Heart left ventricle (tissue), 16 donors: ENCODE measurements around the gene BCKDHA. TPM values are rescaled to one million over a fixed set of nuclear protein-coding genes. Genes with fewer than 3 reads are reported as not detected.

Source experiments
- ATAC-seq, 4 donors: fragments of 200-7000 bp; cut with Tn5 transposase; one replicate each; pipeline ENCODE4 v1.9.1; 2020 to 2022; ENCODE audit warnings: moderate library complexity in 4 of 4, mild to moderate bottlenecking in 3 of 4, moderate number of reproducible peaks in 1 of 4
- DNase-seq, 5 donors: peaks; one replicate each; pipeline ENCODE4 v3.0.0-alpha.2; 2020
- H3K27ac ChIP-seq, 12 donors: fragments of 200-600 bp; sonication (generic) in 4 of 12; one replicate each; pipeline versions ENCODE4 v1.5.0 to v1.8.0; 2016 to 2022; ENCODE audit warnings: mild to moderate bottlenecking in 2 of 12
- H3K27me3 ChIP-seq, 9 donors: fragments of 200-600 bp; sonication (generic) in 2 of 9; one replicate each; pipeline versions ENCODE4 v1.5.1 to v1.8.0; 2016 to 2022; ENCODE audit warnings: mild to moderate bottlenecking in 3 of 9
- H3K36me3 ChIP-seq, 9 donors: fragments of 200-600 bp; sonication (generic) in 2 of 9; one replicate each; pipeline versions ENCODE4 v1.5.0 to v1.8.0; 2018 to 2022; ENCODE audit warnings: mild to moderate bottlenecking in 2 of 9
- H3K4me1 ChIP-seq, 12 donors: fragments of 200-600 bp; sonication (generic) in 4 of 12; one replicate each; pipeline versions ENCODE4 v1.5.0 to v1.8.0; 2016 to 2022; ENCODE audit warnings: mild to moderate bottlenecking in 3 of 12
- H3K4me3 ChIP-seq, 12 donors: fragments of 200-600 bp; sonication (generic) in 4 of 12; one replicate each; pipeline versions ENCODE4 v1.5.0 to v1.8.0; 2017 to 2022; ENCODE audit warnings: mild to moderate bottlenecking in 9 of 12, moderate library complexity in 4 of 12
- H3K9me3 ChIP-seq, 12 donors: fragments of 200-600 bp; sonication (generic) in 4 of 12; one replicate each; pipeline versions ENCODE4 v1.5.0 to v1.8.0; 2016 to 2022; ENCODE audit warnings: mild to moderate bottlenecking in 1 of 12
- POLR2A ChIP-seq, 2 donors: fragments of 450-650 bp; IDR thresholded peaks; one replicate each; pipeline ENCODE4 v1.6.1; 2017; ENCODE audit warnings: antibody characterized with exemption in 2 of 2, mild to moderate bottlenecking in 2 of 2, moderate library complexity in 2 of 2
- WGBS, 4 donors: extraction: QIAGEN DNeasy Blood & Tissue Kit in 2 of 4; methylation state at CpG; one replicate each; pipeline versions ENCODE4 v1.1.5 to v1.1.7; 2013 to 2018; 5-methylcytosine and 5-hydroxymethylcytosine counted together
- intact Hi-C, 10 donors: fragments of 100-400 bp; cut with DNase I; formaldehyde crosslinking; loops; one replicate each; pipeline versions ENCODE4 v1.11.1 to v1.14.2; 2022
- polyA plus RNA-seq, 2 donors: library from polyadenylated mRNA; stranded (reverse); fragments of 200-250 nt; gene quantifications; one replicate each; pipeline ENCODE4 v1.2.3, GENCODE V29; 2013
- total RNA-seq, 9 donors: library from RNA; depleted of rRNA in 2 of 9; stranded (reverse); fragments of >200 nt in 2 of 9; fragmentation: NEBNext Ultra II Directional in 3 of 9; extraction: Animal tissue kit (Norgen Biotek cat#: 25700) in 3 of 9; gene quantifications; one replicate each; pipeline versions ENCODE4 v1.1.0 to v1.2.4, GENCODE V29; 2016 to 2023
- TF ChIP-seq, protein P1 (sequence below), 12 donors: fragments of 200-600 bp; sonication (generic) in 4 of 12; IDR thresholded peaks; one replicate each; pipeline versions ENCODE4 v1.5.0 to v1.8.0; 2018 to 2022; ENCODE audit warnings: antibody characterized with exemption in 12 of 12, mild to moderate bottlenecking in 5 of 12
- donor health status: ischemic (EF 13 %, LVEDD 7.1; RV severe dilation, severe dysfunction).
- donor health status: healthy with polysubstance abuse.
- donor health status: DM: no; HTN: yes; CAD: no.
- donor health status: DM: no; HTN: no; CAD: no.
- donor health status: ischemic (EF 25% LVEDD 6.9; RV normal size, moderate dysfunction).
- donor health status: ischemic (EF 25% LVEDD 5.7; RV mildly dilated, moderate dysfunction).
- donor health status: healthy.
- donor health status: DM: yes; HTN: yes; CAD: no.
- donor health status: ischemic (EF 35%, LVEDD 5.7; RV mildly dilated, moderate dysfunction).
- donor health status: nonischemic (EF 11% LVEDD 7.7; RV severe dilation, severe dysfunction).
- donor health status: DM: yes; HTN: yes; CAD: no.
- donor health status: PGD.
- donor health status: ischemic (EF 29% LVEDD 5.4; RV normal size, mild dysfunction).
- donor health status: nonischemic (EF 23%, LVEDD 6.1; RV moderate dilation, normal function).

The BCKDHA gene
- total and polyA plus RNA-seq, 11 donors: 32.0 to 149 (median 39.2) TPM

DNA sequence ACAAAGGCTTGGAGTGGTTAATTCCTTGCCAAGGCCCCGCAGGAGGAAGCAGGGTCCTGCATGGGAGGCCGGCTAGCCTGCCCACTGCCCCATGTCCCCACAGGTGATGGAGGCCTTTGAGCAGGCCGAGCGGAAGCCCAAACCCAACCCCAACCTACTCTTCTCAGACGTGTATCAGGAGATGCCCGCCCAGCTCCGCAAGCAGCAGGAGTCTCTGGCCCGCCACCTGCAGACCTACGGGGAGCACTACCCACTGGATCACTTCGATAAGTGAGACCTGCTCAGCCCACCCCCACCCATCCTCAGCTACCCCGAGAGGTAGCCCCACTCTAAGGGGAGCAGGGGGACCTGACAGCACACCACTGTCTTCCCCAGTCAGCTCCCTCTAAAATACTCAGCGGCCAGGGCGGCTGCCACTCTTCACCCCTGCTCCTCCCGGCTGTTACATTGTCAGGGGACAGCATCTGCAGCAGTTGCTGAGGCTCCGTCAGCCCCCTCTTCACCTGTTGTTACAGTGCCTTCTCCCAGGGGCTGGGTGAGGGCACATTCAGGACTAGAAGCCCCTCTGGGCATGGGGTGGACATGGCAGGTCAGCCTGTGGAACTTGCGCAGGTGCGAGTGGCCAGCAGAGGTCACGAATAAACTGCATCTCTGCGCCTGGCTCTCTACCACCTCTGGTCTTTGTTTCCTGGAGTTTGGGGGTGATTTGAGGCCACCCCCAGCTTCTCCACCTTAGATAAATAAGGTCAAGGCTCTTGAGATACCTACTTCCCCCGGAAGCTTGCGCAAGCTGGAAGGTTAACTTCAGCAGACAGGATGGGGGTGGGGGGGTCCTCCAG is 26.9 kb downstream of the BCKDHA start:
- Histone ChIP-seq H3K27me3 (no peaks in the 10 kb centered on the region), H3K4me1 (peaks cover 7 to 84% (median 49%) of the 10 kb centered on the region in 12 donors), H3K4me3 (peak overlapping the region in 1 of 12 donors; percentile 20), H3K9me3 (no peaks in the 10 kb centered on the region), H3K36me3 (peaks cover 0 to 66% (median 45%) of the 10 kb centered on the region in 9 donors), H3K27ac (peak overlapping the region in 3 of 12 donors; percentile 10 to 29 (median 25))
- intact Hi-C loops: loop anchor here in 2 of 10 donors (5.0 to 10.0 kb wide), 2 partner anchors 102 to 110 kb away; partner anchors contain the start of gene CCDC97 (in 1 of the 2)
- ATAC-seq (no peak), DNase-seq (peak in 1 of 5 donors; percentile 46)
- TF ChIP-seq, protein P1, sequence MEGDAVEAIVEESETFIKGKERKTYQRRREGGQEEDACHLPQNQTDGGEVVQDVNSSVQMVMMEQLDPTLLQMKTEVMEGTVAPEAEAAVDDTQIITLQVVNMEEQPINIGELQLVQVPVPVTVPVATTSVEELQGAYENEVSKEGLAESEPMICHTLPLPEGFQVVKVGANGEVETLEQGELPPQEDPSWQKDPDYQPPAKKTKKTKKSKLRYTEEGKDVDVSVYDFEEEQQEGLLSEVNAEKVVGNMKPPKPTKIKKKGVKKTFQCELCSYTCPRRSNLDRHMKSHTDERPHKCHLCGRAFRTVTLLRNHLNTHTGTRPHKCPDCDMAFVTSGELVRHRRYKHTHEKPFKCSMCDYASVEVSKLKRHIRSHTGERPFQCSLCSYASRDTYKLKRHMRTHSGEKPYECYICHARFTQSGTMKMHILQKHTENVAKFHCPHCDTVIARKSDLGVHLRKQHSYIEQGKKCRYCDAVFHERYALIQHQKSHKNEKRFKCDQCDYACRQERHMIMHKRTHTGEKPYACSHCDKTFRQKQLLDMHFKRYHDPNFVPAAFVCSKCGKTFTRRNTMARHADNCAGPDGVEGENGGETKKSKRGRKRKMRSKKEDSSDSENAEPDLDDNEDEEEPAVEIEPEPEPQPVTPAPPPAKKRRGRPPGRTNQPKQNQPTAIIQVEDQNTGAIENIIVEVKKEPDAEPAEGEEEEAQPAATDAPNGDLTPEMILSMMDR (IDR thresholded peaks at IDR 0.05): no peak
- TF ChIP-seq POLR2A (IDR thresholded peaks at IDR 0.05): no peak
- WGBS, 4 donors: 79 to 82% (median 80%) methylated on average over 16 to 21 of the region's 21 CpGs

DNA sequence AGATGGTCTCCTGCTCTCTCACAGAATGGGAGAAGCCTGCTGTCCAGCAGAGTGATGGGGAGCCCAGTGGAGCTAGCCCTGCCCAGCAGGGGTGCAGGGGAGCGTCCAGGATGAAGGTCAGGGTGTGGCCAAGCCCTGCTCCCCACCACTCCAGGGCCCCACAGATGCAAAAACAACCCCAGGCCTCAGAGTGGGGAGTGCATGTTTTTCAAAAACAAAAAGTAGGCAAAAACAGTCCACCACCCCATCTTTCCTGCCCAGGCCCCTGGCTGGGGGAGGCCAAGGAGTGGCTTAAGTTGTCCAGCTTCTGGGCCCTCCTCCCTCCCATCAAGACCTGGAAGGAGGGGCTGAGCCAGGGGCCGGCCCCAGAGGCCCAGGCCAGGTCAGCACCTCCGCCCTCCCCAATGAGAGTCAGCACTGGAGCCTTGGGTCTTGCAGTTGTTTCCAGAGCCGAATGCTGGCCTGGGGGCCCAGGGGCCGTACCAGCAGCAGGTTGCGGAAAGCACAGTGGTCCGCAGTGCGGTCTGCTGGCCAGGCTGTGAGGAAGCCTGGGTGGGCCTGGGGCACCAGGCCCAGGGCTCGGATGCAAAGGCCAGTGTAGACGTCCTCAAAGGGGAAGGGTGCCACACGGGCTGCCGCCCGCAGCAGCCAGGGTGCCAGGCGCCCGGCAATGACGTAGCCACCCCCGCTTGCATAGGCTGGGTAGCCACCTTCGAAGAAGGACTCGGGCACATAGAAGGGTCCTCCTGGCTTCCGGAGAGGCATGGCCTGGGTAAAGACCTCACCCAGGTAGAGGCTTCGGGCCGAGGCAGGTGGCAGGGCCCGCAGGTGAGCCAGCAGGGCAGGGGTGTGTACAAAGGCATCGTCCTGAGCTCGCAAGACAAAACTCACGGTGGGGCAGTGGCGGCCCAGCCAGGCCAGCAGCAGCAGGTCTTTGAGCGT is 27.8 kb downstream of the BCKDHA start:
- no peak for TF ChIP-seq POLR2A (IDR thresholded peaks at IDR 0.05)
- TF ChIP-seq, protein P1 (IDR thresholded peaks at IDR 0.05): no peak
- intact Hi-C loops: loop anchor here in 3 of 10 donors (2.0 to 10.0 kb wide), 4 partner anchors 15 to 111 kb away; partner anchors contain the start of gene CCDC97 (in 1 of the 3)
- peaks cover 7 to 77% (median 48%) of the 10 kb centered on the region in 12 donors for H3K4me1 ChIP-seq
- H3K27me3 ChIP-seq: no peaks in the 10 kb centered on the region
- peaks cover 0 to 58% (median 41%) of the 10 kb centered on the region in 9 donors for H3K36me3 ChIP-seq
- ATAC-seq (no peak), DNase-seq (peak in 1 of 5 donors; percentile 44)
- H3K4me3 ChIP-seq: peak overlapping the region in 6 of 12 donors; percentile 8 to 84 (median 64)
- peak overlapping the region in 8 of 12 donors; percentile 29 to 95 (median 92) for H3K27ac ChIP-seq
- no peaks in the 10 kb centered on the region for H3K9me3 ChIP-seq
- WGBS, 4 donors: 81 to 88% (median 85%) methylated on average over 9 to 28 of the region's 28 CpGs

DNA sequence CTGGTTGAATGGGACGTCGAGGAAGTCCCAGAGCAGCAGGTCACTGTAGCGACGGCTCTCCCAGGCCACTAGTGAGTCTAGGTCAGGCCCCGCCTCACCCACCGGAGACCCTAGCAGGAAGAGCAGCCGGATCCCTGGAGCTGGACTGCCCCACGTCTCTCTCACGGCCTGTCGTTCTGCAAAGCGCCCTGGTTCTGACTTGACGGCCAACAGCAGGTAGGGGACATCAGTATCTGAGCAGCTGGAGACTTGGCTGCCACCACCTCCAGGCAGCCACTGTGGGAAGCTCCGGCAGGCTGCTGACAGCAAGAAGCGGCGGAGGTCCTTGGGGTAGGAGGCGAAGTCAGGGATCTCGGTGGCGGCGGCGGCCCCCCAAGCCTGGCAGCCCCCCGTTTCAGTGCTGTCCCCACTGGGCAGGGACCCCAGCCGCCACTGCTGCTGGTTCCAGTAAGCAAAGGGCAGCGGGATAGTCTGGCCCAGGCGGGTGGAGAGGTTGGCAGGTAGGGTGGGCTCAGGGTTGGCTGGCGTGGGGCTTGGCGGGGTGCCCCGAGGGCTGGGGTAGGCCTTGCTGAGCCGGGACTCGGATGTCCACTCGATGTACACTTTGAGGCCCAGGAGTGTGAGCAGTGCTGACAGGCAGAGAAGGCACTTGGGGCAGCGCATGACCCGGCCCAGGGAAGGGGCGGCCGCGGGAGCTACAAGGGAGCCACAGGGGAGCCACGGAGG is 28.7 kb downstream of the BCKDHA start:
- DNase-seq: peak in 3 of 5 donors; percentile 30 to 68 (median 51)
- peak; percentile 4 to 28 (median 10) for ATAC-seq
- intact Hi-C loops: loop anchor here in 3 of 10 donors (2.0 to 10.0 kb wide), 4 partner anchors 15 to 111 kb away; partner anchors contain the start of gene CCDC97 (in 1 of the 3)
- 58 to 68% (median 64%) methylated on average over 14 to 36 of the region's 36 CpGs for WGBS, 4 donors
- Histone ChIP-seq H3K4me1 (peaks cover 7 to 84% (median 52%) of the 10 kb centered on the region in 12 donors), H3K4me3 (peak overlapping the region; percentile 16 to 84 (median 62)), H3K36me3 (peaks cover 0 to 55% (median 34%) of the 10 kb centered on the region in 9 donors), H3K27me3 (no peaks in the 10 kb centered on the region), H3K9me3 (no peaks in the 10 kb centered on the region), H3K27ac (peak overlapping the region; percentile 54 to 95 (median 92))
- TF ChIP-seq POLR2A (IDR thresholded peaks at IDR 0.05): no peak
- TF ChIP-seq, protein P1 (IDR thresholded peaks at IDR 0.05): no peak
